GM19324 (cell line): ENCODE results near the gene QRICH2.
"Not testable (repeated sequence)": the region's sequence is repeated elsewhere in the genome, so short reads cannot be mapped to it uniquely, and the experiment has no call there.

Source experiments
- ATAC-seq: cut with Tn5 transposase; IDR thresholded peaks from one replicate; pipeline ENCODE4 v1.9.1; 2021; ENCODE audit warnings: mild to moderate bottlenecking, moderate library complexity; ENCODE audit not compliant: unreplicated experiment, low FRiP score

QRICH2 gene

DNA sequence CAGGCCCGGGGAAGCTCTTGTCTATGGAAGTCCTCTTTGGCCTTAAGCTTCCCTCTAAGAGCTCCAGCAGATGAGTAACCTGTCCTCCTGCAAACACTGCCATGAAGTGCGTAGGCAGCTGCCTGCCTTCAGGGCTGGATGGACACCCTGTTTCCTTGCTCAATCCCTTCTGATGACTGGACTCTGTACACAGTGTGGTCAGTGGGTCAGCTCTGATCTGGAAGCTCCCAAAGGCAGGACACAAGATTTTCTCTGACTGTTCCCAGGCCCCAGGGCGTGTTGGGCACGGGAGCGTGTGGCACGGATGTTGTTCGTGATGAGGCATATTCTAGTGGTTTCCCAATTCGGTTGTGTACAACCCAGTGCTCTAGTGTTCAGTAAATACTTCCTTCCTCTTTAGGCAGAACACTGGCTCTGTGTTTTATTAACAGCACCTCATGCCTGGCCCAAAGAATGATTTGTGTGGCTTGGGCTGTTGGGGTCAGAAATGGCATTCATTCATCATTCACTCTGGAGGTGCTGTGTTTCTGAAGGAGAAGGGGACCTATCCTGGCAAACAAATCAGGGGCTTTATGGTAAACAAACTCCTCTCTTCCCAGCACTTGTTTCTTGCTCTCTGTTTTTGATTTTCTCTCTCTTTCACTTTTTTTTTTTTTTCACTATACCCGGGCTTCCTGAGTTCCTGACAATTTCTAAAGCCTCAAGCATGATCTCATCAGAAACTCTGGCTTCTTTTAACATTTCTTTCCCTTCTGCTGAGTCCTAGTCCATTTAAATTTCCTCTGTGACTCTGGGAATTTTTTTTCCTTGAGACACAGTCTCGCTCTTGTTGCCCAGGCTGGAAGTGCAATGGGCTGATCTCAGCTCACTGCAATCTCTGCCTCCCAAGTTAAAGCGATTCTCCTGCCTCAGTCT, 55.8 kb downstream of the QRICH2 start:
- no peak for ATAC-seq

GRCh38 chr17:76251478-76252039, 56.5 kb downstream of the QRICH2 start:
- no peak for ATAC-seq

DNA sequence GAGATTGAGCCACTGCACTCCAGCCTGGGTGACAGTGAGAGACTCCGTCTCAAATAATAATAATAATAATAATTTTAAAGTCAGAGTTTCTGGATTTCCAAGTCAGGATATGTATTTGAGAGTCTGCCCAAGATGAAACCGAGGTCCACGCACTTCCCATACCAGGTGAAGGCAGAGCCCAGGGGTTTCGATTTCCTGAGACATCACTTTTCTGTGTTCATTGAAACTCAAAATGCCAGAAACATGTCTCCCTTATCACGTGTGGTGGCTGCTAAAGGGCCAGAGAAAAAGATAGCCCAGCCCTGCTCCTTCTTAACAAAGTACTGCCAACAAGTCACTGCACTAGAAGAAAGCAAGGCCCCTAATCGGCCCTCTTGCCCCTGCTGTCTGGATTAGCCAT, 57.9 kb downstream of the QRICH2 start:
- ATAC-seq, result no peak

GRCh38 chr17:76248013-76248782, 59.9 kb downstream of the QRICH2 start:
- ATAC-seq, result no peak

GRCh38 chr17:76247304-76247703, 60.8 kb downstream of the QRICH2 start:
- ATAC-seq, result no peak

DNA sequence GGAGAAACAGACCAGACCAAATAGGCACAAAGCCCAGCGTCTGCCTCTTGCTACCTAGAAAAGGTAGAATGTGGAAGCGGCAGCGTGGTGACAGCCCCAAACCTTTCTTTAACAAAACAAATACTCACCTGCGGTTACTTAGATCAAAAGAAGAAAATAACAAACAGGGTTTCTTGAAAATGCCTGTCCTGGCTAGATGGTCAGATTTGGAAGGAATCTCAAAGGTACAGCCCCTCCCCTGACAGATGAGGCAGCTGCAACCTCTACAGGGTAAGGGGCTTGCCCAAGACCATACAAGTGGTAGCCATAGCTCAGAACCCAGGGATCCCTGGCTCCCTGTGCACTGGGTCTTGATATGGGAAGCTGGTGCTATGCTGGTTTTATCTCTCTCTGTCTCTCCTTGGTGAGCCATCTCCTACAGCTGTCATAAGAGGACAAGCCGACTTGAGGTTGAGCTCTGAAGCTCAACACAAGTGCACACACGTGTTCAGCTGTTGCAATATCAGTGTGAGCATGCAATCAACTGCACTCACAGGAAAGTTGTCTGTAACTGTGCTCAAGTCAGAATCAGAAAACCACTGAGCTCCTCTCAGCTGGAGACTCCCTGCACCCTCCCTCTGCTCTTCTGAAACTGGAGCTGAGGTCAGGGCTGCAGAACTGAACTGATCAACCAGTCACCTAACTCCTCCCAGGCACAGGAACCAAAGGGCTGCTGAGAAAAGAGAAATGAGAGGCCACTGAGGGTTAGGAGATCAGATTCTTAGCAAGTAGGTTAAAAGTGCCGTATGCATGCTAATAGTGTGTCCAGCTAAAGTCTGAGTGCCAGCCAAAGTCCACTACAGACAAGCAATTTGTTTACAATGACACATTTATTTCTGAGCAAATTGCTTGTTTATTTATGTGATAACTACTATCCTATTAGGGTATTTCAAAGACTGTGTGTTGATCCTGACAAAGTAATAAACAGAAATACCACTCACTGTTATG, 61.7 kb downstream of the QRICH2 start:
- ATAC-seq, result peak; percentile 89

GRCh38 chr17:76244721-76245120, 63.4 kb downstream of the QRICH2 start:
- ATAC-seq, result not testable (repeated sequence)

DNA sequence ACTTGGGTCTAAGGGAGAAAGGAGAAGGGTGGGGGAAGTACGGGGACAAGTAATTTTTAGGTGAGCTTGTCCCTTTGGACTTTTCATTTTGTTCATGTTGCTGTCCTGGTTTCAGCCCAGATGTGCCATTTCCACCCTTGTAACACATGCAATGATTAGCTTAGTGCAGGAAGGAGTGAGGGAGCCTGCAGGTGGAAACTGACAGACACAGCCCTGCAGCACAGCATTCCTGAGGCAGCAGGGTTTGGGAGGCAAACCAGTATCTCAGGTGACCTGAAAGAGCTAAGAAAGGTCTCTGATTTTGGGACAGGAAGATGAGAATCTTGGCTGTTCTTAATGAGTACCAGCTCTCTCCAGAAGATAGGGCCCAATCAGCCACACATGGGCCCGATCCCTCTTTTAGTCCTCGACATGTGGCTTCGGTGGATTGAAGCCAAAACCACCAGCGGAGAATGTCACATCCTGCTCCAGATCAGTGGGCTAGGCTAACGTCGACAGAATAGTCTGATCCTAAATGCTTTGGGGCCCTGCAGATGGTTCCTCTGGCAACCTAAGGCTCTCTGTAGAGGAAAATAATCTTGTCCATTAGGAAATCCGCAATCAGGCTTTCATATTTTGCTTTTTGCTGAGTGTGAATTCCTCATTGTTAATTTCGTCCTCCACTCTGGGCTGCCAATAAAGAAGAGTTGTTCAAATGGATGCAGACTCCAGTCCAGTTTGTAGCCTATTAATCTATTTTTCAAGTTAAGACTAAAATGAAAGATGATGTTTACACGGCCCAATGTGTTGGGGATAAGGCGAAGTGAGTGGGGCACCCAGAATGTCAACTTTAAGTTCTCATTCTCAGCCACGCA, 64.0 kb downstream of the QRICH2 start:
- ATAC-seq, result no peak

DNA sequence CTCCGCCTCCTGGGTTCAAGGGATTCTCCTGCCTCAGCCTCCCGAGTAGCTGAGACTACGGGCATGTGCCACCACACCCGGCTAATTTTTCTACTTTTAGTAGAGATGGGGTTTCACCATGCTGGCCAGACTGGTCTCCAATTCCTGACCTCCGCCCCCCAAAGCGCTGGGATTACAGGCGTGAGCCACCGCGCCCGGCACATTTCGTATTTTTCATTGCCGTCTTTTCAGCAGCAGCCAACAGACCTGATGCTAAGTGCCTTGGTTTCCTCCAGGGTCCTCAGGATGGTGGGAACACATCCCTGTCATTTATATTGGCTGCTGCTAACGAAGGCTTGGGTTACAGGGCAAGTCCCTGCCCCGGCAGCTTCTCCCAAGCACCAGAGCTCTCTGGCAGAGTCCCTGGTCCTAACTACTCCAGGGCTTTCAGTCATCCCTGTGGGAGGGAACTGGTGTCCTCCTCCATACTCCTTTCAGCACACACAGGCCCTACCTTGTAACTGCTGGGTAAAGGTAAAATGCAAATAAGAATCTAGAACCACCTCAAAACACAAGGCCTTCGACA, 66.3 kb downstream of the QRICH2 start:
- no peak for ATAC-seq

GRCh38 chr17:76241204-76241538, 66.9 kb downstream of the QRICH2 start:
- no peak for ATAC-seq

DNA sequence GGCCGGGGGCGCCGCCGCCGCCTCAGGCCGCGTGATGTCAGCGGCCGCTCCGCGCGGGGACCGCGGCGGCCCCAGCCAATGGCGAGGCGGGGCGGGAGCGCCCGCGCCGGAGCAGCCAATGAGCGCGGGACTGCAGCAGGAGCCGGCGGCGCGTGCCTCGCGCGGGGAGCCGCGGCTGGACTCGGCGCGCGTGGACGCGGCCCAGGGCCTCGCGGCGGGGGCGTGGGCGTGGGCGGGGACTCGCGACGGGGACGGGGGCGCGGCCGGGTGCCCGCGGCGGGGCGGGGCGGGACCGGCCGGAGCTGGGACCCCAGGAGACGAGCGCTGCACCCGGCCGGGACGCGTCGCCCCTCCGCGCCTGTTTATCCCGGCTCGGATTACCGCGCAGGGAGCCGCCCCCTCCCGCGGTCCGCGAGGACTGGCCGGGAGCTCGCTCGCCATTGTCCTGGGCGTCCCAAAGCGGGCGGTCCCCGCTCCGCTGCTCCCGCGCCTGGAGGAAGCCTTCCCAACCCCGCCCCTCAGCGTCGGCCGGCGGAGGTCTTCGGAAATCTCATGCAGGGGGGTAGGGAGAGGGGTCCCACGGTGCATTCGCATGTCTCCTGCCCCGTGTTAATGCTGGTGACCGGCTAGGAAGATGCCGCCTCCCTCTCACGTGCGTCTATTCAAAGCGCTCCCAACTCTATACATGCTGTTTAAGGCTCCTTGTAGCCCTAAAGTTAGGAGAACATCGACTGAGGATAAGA, 67.4 kb downstream of the QRICH2 start, which contains the start of gene RNF157:
RNF157 (minus strand) TSS at position 33 of the 743 bp plus-strand sequence. CDS start 253 bp downstream, outside the sequence.
- ATAC-seq, result peak; percentile 82

DNA sequence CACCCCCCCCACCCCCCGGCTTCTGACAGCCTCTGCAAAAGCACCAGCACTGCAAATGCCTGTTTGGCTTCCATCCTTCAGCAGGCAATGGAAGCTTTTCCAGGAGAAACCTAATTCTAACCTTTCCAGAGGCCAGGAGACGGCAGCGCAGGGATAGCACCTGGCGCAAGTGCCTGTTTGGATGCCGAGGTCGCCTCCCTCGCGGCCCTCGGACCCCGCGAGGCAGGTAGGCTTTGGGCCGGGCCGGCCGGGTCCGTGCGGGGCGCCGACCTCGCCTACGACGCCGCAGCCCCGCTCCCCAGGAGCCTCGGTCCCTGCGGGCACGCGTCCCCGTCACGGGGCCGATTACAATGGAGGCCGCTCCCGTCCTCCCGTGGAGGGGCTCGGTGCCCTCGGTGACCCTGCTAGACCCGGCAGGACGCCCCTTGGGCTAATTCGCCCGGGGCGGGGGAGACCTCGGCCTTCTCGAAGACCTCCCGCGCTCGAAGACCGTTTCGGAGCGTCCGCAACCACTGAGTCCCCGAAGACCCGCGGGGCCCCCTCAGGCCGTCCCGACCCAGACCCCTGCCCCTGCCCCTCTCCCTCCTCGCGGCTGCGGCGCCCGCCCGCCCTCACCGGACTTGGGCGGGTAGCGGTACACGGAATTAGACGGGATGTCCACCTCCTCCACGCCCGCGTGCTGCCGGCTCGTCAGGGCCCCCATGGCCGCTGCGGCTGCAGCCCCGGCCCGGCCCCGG, 68.4 kb downstream of the QRICH2 start:
- ATAC-seq, result peak; percentile 16

GRCh38 chr17:76238847-76239537, 69.1 kb downstream of the QRICH2 start:
- ATAC-seq, result no peak

DNA sequence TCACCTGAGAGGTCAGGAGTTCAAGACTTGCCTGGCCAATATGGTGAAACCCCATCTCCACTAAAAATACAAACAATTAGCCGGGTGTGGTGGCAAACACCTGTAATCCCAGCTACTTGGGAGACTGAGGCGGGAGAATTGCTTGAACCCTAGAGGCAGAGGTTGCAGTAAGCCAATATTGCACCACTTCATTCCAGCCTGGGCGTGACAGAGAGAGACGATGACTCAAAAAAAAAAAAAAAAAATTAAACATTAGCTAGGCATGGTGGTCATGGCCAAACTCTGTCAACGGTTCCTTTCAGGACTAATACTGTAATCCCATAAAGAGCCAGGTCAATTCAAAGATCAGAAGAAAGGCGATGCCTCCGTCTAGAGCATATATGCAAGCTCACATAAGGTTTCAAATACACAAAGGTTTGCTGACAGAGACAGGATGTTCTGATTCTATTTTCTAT, 70.2 kb downstream of the QRICH2 start:
- ATAC-seq, result no peak

DNA sequence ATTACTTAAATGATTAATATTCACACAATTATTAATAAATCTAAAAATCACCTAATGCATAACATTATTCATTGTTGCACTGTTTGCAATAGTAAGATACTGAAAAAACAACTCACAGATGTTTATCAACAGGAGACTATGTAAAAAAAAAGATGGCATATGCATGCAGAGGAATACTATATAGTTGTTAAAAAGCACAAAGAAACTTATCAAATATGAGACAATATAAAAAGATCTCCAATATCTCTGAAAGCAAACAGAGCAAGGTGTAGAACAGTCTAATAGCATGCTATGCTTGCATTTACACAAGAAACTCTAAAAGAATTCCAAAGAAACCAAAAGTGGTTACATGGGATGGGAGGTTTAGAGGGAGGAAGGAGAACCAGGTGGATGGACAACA, 71.5 kb downstream of the QRICH2 start:
- no peak for ATAC-seq

- ATAC-seq, result no peak
Measured at GRCh38 chr17:76235883-76236282, 72.2 kb downstream of the QRICH2 start.

DNA sequence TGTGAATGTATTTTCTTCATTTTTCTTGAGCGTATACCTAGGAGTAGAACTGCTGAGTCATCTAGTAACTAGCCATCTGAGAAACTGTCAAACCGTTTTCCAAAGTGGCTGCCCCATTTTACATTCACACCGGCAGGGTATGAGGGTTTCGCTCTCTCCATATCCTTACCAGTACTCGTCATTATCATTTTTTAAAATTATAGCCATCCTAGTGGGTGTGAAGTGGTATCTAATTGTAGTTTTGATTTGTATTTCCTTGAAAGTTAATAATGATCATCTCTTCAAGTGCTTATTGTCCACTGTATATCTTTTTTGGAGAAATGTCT, 73.8 kb downstream of the QRICH2 start:
- no peak for ATAC-seq
